ENCODE data around the gene XAF1.
"Not testable (repeated sequence)": the region's sequence is repeated elsewhere in the genome, so short reads cannot be mapped to it uniquely, and the experiment has no call there.

The XAF1 gene

DNA sequence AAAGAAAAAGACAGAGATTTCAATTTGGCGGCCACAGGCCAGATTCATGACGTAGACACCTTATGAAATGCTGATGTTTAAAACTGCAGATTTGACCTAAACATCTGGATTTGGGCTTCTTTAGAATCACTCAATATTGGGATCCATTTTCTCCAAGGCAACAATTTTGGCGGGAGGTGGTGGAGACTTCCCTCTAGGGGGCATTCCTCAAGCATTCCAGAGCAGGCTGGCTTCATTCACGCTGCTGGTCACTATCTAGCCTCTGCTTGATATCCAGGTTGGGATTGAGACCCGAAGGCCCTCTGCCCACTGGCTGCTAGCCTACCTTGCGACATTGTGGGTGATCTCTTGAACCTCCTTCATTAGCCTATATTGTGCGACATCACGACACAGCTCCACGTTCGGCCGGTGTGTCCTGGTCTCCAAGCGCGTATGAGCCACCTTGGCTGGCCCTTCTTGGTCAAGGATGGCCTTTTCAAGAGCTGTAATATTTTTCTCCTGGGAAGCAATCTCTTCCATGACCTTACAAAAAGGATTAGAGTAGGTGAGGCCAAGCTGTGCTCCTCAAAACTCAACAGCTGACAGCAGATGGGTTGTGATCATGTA lies 44.7 kb downstream of the XAF1 start:
- no peak for DNase-seq (ENCODE audit: low spot score)

DNA sequence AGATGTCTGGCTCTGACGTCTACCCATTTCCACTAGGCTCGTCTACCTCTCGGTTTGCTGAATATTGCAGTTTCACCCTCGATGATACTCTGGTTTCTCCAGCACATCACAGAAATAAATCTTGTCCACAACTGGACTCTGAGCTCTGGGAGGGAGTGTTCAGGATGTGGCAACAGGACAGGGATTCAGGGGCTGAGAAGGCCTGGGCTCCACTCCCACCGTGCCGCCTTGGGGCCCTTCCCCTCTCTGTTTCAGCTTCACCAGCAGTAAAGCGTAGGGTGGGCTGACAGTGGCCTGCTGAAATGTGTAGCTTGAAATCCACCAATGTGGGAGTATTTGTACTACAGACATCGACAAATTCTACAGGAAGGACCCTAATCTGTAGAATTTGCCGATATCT lies 55.7 kb downstream of the XAF1 start:
- no peak for DNase-seq (ENCODE audit: low spot score)

DNA sequence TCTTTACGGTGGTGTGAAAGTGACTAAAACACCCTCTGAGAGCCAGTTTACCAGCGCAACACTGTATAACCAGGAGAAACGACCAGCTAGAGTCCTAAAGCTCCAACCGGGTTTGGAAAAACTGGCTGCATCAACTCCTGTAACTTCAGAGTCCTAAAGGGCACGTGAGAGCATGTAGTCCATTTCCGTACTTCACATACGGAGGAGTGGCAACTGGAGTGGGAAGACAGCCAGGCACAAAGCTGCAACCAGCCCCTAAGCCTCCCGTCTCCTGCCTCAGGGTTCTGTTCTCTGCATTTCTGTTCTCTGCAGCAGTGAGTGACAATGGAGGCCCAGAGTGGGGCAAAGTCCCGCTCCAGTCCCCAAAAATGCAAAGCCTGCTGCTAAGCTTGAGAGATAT lies 56.4 kb downstream of the XAF1 start:
- no peak for DNase-seq (ENCODE audit: low spot score)

DNA sequence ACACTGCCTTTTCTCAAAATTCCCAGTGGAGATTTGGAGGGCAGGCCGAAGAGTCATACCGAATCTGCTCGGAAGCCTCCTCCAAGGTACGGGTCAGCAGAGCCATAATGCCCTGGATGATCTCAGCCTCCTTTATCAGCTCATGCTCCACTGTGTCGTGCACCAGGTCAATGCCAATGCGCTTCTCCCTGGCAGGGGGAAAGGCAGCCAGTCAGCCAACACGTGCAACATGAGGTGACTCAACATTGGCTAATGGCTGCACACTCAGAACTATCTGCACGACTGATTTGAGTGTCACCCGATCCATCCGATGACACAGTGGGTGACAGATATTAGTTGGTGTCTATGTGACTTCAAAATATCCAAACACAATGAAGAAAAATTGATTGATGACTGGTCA lies 59.9 kb downstream of the XAF1 start:
- DNase-seq (ENCODE audit: low spot score): peak; percentile 45

DNA sequence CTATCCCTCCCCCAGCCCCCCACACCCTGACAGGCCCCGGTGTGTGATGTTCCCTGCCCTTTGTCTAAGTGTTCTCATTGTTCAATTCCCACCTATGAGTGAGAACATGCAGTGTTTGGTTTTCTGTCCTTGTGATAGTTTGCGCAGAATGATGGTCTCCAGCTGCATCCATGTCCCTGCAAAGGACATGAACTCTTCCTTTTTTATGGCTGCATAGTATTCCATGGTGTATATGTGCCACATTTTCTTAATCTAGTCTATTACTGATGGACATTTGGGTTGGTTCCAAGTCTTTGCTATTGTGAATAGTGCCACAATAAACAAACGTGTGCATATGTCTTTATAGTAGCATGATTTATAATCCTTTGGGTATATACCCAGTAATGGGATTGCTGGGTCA lies 60.5 kb downstream of the XAF1 start:
- not testable (repeated sequence) for DNase-seq (ENCODE audit: low spot score)

DNA sequence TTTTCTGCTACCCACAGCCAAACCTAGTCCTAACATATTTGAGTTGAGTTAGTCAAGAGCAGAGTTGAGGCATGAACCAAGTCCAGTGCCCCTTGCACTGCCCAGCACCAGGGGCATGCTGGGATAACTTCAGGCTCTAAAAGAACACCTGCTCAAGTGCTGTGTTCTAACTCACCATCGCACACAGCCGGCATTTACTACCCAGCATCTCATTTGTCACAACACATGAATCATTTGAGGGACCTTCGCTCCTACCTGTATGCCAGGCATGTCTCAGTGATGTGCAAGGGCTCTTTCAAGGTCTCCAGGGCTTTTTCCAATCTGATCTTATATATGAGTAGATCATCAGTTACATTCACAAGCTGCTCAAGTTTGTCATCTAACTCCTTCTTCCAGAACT lies 63.1 kb downstream of the XAF1 start:
- no peak for DNase-seq (ENCODE audit: low spot score)

DNA sequence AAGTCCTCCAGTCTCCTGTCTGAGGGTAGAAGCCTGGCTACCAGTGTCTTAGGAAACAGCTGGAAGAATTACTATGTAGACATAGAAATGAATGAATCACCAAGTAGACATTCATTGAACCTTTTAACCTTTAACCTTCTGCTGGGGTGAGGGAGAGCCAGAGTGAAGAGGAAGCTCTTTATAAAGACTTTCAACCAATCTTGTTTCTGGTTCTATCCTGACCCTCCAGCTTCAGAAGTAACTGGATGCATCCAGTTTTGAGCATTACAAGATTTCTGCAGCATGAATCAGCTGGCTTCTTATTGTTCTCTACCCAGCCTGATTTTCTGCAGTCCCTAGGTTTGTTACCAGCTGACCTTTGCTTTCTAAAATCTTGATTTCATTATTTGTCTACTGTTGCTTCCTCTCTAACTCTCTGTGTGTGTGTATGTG lies 67.2 kb downstream of the XAF1 start:
- DNase-seq (ENCODE audit: low spot score): peak; percentile 88

Data from kidney tubule cell (primary cell).